ENCODE results near the gene MTO1. TPM values are rescaled to one million over a fixed set of nuclear protein-coding genes. Genes with fewer than 3 reads are reported as not detected.
"Not testable (repeated sequence)": the region's sequence is repeated elsewhere in the genome, so short reads cannot be mapped to it uniquely, and the experiment has no call there.

Gene MTO1, protein sequence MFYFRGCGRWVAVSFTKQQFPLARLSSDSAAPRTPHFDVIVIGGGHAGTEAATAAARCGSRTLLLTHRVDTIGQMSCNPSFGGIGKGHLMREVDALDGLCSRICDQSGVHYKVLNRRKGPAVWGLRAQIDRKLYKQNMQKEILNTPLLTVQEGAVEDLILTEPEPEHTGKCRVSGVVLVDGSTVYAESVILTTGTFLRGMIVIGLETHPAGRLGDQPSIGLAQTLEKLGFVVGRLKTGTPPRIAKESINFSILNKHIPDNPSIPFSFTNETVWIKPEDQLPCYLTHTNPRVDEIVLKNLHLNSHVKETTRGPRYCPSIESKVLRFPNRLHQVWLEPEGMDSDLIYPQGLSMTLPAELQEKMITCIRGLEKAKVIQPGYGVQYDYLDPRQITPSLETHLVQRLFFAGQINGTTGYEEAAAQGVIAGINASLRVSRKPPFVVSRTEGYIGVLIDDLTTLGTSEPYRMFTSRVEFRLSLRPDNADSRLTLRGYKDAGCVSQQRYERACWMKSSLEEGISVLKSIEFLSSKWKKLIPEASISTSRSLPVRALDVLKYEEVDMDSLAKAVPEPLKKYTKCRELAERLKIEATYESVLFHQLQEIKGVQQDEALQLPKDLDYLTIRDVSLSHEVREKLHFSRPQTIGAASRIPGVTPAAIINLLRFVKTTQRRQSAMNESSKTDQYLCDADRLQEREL
- 21.8 TPM for total RNA-seq

DNA sequence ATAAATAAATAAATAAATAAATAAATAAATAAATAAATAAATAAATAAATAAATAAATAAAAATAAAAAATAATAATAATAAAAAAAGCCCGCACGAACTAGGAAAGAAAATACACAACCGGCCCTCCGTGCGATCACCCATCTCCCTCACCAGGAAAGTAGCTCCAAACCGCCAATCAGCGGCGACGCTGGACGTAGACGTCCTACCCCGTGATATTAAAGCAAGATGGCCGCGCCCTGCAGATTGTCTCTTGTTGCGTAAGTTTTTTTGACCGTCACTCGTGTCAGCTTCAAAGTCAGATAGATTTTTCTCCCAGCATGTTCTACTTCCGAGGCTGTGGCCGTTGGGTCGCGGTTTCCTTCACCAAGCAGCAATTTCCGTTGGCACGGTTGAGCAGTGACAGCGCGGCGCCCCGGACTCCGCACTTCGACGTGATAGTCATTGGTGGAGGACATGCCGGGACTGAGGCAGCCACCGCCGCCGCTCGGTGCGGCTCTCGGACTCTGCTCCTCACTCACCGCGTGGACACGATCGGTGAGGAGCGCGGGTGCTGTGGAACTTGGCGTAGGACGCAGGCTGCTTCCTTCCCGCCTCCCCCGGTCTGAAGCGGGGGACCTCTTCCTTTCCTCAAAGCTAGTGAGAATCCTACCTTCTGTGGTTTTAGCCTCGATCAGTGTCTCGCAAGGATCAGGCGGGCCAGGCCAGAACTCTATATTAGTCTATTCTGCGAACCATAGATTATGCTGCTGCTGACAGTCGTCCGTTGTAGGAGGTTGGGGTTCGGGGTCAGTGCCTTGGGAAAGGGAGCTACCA lies at the start of gene MTO1:
Gene MTO1 (plus strand): TSS at position 201 of the 814 bp plus-strand sequence. CDS start 118 bp downstream, at position 319.
- DNase-seq (ENCODE audit: low spot score) = peak; percentile 92

DNA sequence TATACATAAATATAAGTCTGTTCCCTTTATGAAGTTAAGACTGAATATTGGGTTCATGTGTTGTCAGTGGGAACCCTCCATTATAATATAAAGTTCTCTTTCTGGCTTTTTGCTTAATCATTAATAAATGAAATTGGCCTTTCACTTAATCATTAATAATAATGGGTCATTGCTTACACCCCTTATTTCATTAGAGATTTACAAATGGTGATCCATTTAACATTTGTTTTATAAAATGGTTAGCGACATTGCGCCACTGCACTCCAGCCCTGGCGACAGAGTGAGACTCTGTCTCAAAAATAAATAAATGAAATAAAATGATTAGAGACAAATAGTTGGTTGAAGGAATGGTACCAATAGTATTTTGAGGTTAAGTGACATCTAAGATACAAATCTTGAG lies 48.4 kb upstream of the MTO1 start:
- DNase-seq (ENCODE audit: low spot score) = no peak

DNA sequence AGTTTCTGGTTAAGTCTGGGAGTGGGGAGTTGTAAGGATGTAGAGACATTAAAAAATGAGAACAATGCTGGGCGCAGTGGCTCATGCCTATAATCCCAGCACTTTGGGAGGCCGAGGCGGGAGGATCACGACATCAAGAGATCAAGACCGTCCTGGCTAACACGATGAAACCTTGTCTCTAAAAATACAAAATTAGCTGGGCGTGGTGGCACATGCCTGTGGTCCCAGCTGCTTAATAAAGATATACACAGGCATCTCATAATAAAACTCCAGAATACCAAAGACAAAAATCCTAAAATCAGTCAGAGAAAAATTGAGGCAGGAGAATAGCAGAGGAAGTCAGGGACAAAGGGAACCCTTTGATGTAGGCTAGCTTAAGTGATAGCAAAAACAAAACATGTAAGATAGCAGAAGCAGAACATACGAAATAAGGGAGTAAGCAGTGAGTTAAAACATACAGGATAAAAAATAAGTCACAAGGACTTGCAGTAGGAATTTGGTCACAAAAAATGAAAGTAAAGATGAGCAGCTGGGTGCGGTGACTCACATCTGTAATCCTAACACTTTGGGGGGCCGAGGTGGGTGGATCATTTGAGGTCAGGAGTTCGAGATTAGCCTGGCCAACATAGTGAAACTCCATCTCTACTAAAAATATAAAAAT lies 43.3 kb upstream of the MTO1 start:
- DNase-seq (ENCODE audit: low spot score) = no peak

GRCh38 chr6:73421534-73421933 lies 40.0 kb upstream of the MTO1 start:
- DNase-seq (ENCODE audit: low spot score) = no peak

- DNase-seq (ENCODE audit: low spot score) = no peak
Measured at GRCh38 chr6:73435236-73435635, 26.3 kb upstream of the MTO1 start.

DNA sequence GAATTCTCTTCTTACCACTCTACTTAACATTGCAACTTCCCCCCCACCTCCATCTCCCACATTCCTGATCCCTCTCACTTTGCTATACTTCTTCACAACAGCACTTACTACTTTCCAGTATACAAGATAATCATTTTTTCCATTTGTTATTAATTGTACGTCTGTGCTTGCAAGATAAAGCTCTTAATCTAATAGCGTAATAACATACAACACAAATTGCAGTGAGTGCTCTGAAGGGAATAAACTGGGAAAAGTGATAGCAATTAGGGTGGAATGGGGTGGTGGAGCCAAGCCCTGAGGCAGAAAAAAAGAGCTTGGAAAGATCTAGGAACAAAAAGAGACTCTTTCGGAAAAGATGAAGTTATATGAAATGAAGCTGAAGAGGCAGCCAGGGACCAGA lies 18.0 kb upstream of the MTO1 start:
- no peak for DNase-seq (ENCODE audit: low spot score)

GRCh38 chr6:73451223-73452106 lies 10.1 kb upstream of the MTO1 start:
- DNase-seq (ENCODE audit: low spot score) = peak; percentile 22

DNA sequence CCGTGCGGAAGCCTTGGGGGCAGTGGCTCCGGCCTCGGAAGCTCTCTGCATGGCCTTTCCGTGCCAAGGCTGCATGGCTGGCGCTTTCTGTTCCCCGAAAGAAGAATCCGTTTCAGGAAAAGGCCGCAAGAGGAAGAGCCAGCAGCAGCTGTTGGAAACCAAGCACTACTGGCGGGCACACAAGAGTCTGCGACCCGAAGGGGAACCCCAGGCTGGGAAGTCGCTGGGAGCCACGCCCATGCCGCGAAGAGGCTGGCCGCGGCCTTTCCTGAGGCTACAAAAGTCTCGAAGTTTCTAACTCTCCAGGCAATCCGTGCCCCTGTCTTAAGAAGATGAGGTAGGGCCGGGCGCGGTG lies 9.5 kb upstream of the MTO1 start, which contains the start of gene CGAS:
Gene CGAS (minus strand): TSS at position 191 of the 355 bp plus-strand sequence. CDS start 116 bp downstream, at position 75.
- DNase-seq (ENCODE audit: low spot score) = peak; percentile 69

DNA sequence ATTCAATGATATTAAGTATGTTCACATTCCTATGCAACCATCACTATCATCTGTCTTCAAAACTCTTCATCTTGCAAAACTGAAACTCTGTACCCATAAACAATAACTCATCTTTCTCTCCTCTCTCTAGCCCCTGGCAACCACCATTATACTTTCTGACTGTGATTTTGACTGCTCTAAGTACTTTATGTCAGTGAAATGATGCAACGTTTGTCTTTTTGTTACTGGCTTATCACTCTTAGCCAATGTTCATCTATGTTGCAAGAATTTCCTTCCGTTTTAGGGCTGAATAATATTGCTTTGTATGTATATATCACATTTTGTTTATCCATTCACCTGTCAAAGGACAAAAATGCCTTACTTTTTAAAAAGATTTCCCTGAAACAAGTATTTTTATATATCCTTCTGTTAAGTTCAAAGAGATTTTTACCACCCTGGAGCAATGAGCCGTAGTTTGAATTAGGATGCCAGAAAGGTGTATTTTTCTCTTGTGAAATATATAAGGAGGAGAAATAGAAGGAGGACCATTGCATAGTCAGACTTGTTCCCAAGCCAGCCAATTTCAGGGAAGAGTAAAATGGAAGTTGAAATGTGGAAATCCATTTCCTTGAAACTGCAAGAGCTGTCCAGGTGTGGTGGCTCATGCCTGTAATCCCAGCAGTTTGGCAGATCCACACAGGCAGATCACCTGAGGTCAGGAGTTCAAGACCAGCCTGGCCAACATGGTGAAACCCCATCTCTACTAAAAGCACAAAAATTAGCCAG lies 5.5 kb upstream of the MTO1 start:
- no peak for DNase-seq (ENCODE audit: low spot score)

GRCh38 chr6:73459474-73459873 lies 2.1 kb upstream of the MTO1 start:
- not testable (repeated sequence) for DNase-seq (ENCODE audit: low spot score)

DNA sequence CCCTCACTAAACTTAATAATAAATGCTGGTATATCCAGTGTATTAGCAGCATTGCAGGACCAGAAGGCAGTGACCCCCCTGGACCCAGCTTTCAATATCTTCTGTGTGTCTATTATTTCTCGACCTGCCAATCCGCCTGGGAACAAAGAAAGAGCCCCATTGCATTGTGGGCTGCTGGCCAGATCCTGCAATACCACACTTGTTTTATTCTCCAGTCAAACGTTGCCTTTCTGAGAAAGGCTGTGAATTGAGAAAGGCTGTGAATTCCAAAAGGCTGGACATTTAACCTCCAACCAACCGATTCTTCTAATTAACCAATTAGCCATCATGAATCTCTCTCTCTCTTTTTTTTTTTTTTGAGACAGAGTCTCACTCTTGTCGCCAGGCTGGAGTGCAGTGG lies 1.5 kb upstream of the MTO1 start:
- DNase-seq (ENCODE audit: low spot score) = no peak

DNA sequence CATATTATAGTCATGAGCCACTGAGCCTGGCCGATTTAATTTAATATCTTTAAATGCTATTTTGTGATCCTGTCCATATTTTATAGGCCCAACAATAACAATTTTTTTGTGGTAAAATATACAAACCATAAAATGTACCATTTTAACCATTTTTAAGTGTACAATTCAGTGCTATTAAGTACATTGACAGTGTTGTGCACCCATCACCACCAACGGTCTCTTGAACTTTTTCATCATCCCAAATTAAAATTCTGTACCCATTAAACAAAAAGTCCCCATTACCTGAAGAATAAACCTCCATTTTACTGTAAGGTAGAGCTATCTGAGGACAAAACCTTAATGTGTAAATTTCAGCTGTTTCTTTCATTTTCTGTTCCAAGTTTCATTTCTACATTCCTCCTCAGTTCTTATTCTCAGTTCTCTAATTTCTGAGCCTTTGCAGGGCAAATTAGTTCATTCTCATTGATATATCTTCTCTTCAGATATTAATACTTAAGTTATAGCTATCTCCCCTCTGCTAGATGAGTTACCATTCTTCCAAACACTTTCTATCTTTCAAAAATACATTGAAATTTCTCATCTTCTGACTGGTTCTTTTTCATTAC lies 10.3 kb downstream of the MTO1 start:
- no peak for DNase-seq (ENCODE audit: low spot score)

DNA sequence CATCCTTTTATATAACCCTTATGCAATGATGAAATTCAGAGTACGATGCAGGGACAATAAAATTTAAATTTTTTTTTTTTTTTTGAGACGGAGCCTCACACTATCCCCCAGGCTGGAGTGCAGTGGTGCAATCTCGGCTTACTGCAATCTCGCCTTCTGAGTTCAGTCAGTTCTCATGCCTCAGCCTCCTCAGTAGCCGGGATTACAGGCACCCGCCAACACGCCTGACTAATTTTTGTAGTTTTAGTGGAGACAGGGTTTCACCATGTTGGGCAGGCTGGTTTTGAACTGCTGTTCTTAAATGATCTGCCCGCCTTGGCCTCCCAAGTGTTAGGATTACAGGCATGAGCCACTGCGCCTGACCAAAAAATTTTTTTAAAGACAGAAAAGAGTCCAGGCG lies 15.2 kb downstream of the MTO1 start:
- DNase-seq (ENCODE audit: low spot score) = no peak

DNA sequence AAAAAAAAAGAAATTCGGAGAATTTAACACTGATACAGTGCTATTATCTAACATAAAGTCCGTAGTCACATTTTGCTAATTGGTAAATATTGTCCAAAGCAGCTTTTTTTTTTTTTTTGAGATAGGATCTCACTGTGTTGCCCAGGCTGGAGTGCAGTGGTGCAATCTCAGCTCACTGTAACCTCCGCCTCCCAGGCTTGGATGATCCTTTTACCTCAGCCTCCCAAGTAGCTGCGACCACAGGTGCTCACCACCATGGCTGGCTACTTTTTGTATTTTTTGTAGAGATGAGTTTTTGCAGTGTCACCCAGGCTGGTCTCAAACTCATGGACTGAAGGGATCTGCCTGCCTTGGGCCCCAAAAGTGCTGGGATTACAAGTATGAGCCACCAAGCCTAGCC lies 15.9 kb downstream of the MTO1 start:
- no peak for DNase-seq (ENCODE audit: low spot score)

- no peak for DNase-seq (ENCODE audit: low spot score)
Measured at GRCh38 chr6:73481969-73482368, 20.4 kb downstream of the MTO1 start.

- no peak for DNase-seq (ENCODE audit: low spot score)
Measured at GRCh38 chr6:73484438-73484837, 22.9 kb downstream of the MTO1 start.

DNA sequence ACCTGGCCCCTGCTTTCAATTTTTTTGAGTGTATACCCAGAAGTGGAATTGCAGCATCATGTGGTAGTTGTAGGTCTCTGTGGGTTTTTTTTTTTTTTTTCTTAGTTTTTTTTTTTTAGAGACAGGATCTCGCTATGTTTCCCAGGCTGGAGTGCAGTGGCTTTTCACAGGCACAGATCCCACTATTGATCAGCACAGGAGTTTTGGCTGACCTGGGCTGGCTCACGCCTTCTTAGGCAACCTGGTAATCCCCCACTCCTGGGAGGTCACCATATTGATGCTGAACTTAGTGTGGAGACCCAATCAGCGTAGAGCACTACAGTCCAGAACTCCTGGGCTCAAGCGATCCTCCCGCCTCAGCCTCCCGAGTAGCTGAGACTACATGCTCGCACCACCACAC lies 25.9 kb downstream of the MTO1 start:
- no peak for DNase-seq (ENCODE audit: low spot score)

DNA sequence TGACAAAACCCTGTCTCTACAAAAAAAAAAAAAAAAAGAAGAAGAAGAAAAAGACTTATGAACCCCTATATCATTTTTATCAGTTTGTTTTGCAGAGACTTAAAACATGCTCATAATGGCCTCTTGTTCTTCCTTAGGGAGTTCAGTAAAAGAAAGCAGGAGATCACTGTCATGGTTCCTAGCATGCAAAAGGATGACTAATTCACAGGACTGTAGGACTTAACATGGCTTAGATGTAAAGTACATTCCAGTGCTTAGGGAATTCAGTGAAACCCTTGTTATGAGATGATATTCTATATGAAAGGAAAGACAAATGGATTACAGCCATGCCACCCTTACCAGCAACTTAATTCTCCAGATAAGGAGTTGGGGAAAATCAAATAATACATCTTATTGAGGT lies 29.8 kb downstream of the MTO1 start:
- DNase-seq (ENCODE audit: low spot score) = no peak

- DNase-seq (ENCODE audit: low spot score) = no peak
Measured at GRCh38 chr6:73497915-73498314, 36.4 kb downstream of the MTO1 start.
